Gastroesophageal sphincter (tissue), 4 donors: ENCODE results near the gene RIPOR3. TPM values are rescaled to one million over a fixed set of nuclear protein-coding genes. Genes with fewer than 3 reads are reported as not detected.

Experiments used
- ATAC-seq: fragments of 150-250 bp; one replicate; pipeline ENCODE4 v1.9.1; 2016; ENCODE audit warnings: mild to moderate bottlenecking, moderate library complexity
- H3K27ac ChIP-seq, 4 donors: fragments of 200-600 bp; sonication (generic) in 3 of 4; 1 replicate in 3 of 4; 2 replicates in 1 of 4; pipeline ENCODE4 v1.5.1; 2016 to 2019
- H3K27me3 ChIP-seq: fragments of 200-600 bp; sonication (generic); one replicate; pipeline ENCODE4 v1.5.1; 2019
- H3K36me3 ChIP-seq, 2 donors: fragments of 200-600 bp; sonication (generic); one replicate each; pipeline ENCODE4 v1.5.1; 2019; ENCODE audit warnings: control low read depth in 1 of 2
- H3K4me1 ChIP-seq, 3 donors: fragments of 200-600 bp; sonication (generic); 1 replicate in 2 of 3; 2 replicates in 1 of 3; pipeline ENCODE4 v1.5.1; 2016 to 2019; ENCODE audit warnings: control low read depth in 2 of 3
- H3K4me3 ChIP-seq, 2 donors: fragments of 200-600 bp; sonication (generic); one replicate each; pipeline ENCODE4 v1.5.1; 2019; ENCODE audit warnings: mild to moderate bottlenecking in 1 of 2, moderate library complexity in 1 of 2
- H3K9me3 ChIP-seq, 3 donors: fragments of 200-600 bp; sonication (generic); one replicate each; pipeline ENCODE4 v1.5.1; 2017 to 2019; ENCODE audit warnings: control low read depth in 2 of 3
- EP300 ChIP-seq: sonication (generic); formaldehyde crosslinking; IDR thresholded peaks from one replicate; pipeline ENCODE4 v1.6.1; 2017; ENCODE audit warnings: antibody characterized with exemption, mild to moderate bottlenecking
- POLR2A ChIP-seq, 2 donors: fragments of 450-650 bp; IDR thresholded peaks; one replicate each; pipeline ENCODE4 v1.6.1; 2017; ENCODE audit warnings: antibody characterized with exemption in 2 of 2, mild to moderate bottlenecking in 2 of 2, moderate library complexity in 1 of 2
- POLR2AphosphoS5 ChIP-seq: sonication (generic); formaldehyde crosslinking; IDR thresholded peaks from one replicate; pipeline ENCODE4 v1.6.1; 2017; ENCODE audit warnings: antibody characterized with exemption
- WGBS, 2 donors: methylation state at CpG; one replicate each; pipeline ENCODE4 v1.1.5; 2018; ENCODE audit warnings: low coverage in 1 of 2; 5-methylcytosine and 5-hydroxymethylcytosine counted together
- total RNA-seq, 4 donors: library from RNA; depleted of rRNA; stranded (reverse); fragments of >200 nt; gene quantifications; one replicate each; pipeline ENCODE4 v1.1.0, GENCODE V29; 2016
- TF ChIP-seq, protein P1 (sequence below), 4 experiments: fragments of 200-600 bp in 2 of 4; fragments of 450-650 bp in 2 of 4; sonication (generic) in 1 of 4; IDR thresholded peaks; one replicate each; pipeline ENCODE4 v1.5.1; 2017 to 2019; ENCODE audit warnings: antibody characterized with exemption in 4 of 4, mild to moderate bottlenecking in 2 of 4, moderate library complexity in 2 of 4

Gene RIPOR3
- total RNA-seq, 4 donors from 2014 or later, result 8.2 to 24.1 (median 12.9) TPM

DNA sequence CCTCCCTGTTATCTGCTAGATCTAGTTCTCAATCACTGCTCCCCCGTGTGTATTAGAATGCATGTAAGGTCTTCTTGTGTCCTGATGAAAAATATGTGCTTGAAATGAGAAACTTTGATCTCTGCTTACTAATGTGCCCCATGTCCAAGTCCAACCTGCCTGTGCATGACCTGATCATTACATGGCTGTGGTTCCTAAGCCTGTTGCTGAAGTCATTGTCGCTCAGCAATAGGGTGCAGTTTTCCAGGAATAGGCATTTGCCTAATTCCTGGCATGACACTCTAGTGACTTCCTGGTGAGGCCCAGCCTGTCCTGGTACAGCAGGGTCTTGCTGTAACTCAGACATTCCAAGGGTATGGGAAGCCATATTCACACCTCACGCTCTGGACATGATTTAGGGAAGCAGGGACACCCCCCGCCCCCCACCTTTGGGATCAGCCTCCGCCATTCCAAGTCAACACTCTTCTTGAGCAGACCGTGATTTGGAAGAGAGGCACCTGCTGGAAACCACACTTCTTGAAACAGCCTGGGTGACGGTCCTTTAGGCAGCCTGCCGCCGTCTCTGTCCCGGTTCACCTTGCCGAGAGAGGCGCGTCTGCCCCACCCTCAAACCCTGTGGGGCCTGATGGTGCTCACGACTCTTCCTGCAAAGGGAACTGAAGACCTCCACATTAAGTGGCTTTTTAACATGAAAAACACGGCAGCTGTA is 107.7 kb downstream of the RIPOR3 start:
- 67 to 75% methylated on average over 1 to 5 of the region's 15 CpGs for WGBS, 2 donors
- TF ChIP-seq POLR2AphosphoS5 (no peak), EP300 (no peak), POLR2A (IDR thresholded peaks at IDR 0.05) (no peak)
- TF ChIP-seq, protein P1, sequence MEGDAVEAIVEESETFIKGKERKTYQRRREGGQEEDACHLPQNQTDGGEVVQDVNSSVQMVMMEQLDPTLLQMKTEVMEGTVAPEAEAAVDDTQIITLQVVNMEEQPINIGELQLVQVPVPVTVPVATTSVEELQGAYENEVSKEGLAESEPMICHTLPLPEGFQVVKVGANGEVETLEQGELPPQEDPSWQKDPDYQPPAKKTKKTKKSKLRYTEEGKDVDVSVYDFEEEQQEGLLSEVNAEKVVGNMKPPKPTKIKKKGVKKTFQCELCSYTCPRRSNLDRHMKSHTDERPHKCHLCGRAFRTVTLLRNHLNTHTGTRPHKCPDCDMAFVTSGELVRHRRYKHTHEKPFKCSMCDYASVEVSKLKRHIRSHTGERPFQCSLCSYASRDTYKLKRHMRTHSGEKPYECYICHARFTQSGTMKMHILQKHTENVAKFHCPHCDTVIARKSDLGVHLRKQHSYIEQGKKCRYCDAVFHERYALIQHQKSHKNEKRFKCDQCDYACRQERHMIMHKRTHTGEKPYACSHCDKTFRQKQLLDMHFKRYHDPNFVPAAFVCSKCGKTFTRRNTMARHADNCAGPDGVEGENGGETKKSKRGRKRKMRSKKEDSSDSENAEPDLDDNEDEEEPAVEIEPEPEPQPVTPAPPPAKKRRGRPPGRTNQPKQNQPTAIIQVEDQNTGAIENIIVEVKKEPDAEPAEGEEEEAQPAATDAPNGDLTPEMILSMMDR (IDR thresholded peaks at IDR 0.05), result no peak
- Histone ChIP-seq H3K27me3 (no peaks in the 10 kb centered on the region), H3K4me1 (peaks cover 0 to 21% (median 0%) of the 10 kb centered on the region in 3 donors), H3K27ac (no peak overlapping the region), H3K9me3 (no peaks in the 10 kb centered on the region), H3K4me3 (no peak overlapping the region), H3K36me3 (peaks cover 0 to 97% of the 10 kb centered on the region in 2 donors)
- ATAC-seq, result no peak

GRCh38 chr20:50582591-50583234 is 108.6 kb downstream of the RIPOR3 start:
- Histone ChIP-seq H3K9me3 (no peaks in the 10 kb centered on the region), H3K36me3 (peaks cover 0 to 100% of the 10 kb centered on the region in 2 donors), H3K4me3 (no peak overlapping the region), H3K4me1 (peaks cover 0 to 16% (median 0%) of the 10 kb centered on the region in 3 donors), H3K27ac (no peak overlapping the region), H3K27me3 (no peaks in the 10 kb centered on the region)
- ATAC-seq, result no peak
- WGBS, 2 donors, result 87 to 90% methylated on average over 16 to 22 of the region's 26 CpGs
- TF ChIP-seq EP300, result no peak
- TF ChIP-seq, protein P1 (IDR thresholded peaks at IDR 0.05), result no peak

GRCh38 chr20:50582092-50582491 is 109.2 kb downstream of the RIPOR3 start:
- no peaks in the 10 kb centered on the region for H3K27me3 ChIP-seq
- TF ChIP-seq EP300 (no peak), POLR2A (IDR thresholded peaks at IDR 0.05) (no peak), POLR2AphosphoS5 (no peak)
- TF ChIP-seq, protein P1 (IDR thresholded peaks at IDR 0.05), result no peak
- H3K4me3 ChIP-seq, result no peak overlapping the region
- H3K27ac ChIP-seq, result no peak overlapping the region
- 53 to 81% methylated on average over 3 to 5 of the region's 6 CpGs for WGBS, 2 donors
- no peaks in the 10 kb centered on the region for H3K9me3 ChIP-seq
- ATAC-seq, result no peak
- peaks cover 0 to 100% of the 10 kb centered on the region in 2 donors for H3K36me3 ChIP-seq
- peaks cover 0 to 18% (median 0%) of the 10 kb centered on the region in 3 donors for H3K4me1 ChIP-seq

DNA sequence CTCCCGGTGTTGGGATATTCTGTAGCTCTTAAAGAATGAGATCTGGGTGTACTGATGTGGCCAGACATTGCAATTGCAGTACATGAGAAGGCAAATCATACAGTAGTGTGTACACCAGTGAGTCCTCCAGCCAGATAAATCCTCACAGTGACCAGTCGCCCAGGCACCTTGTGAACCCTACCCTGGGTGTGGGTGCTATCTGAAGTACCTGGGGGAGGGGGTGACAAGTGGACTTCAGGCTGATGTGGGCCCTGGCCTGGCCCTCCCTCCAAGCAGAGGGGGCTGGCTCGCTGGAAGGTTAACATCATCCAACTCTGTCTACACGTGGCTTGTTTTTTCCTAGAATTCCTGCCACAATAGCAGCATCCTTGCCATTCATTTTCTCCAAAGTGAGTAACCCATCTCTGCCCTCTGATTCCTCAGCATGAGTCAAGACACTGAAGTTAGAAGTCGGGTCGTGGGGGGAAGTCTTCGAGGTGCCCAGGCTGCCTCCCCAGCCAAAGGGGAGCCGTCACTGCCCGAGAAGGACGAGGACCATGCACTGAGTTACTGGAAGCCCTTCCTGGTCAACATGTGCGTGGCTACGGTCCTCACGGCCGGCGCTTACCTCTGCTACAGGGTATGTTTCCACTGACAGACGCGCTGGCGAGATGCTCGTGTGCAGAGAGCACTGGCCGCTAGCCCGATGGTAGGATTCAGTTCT is 110.3 kb downstream of the RIPOR3 start:
- no peak for TF ChIP-seq POLR2A (IDR thresholded peaks at IDR 0.05)
- TF ChIP-seq POLR2AphosphoS5, result no peak
- TF ChIP-seq, protein P1 (IDR thresholded peaks at IDR 0.05), result no peak
- no peak for TF ChIP-seq EP300
- WGBS, 2 donors, result 76% methylated on average over 2 to 7 of the region's 21 CpGs
- no peaks in the 10 kb centered on the region for H3K9me3 ChIP-seq
- no peak overlapping the region for H3K27ac ChIP-seq
- no peaks in the 10 kb centered on the region for H3K27me3 ChIP-seq
- no peak overlapping the region for H3K4me3 ChIP-seq
- H3K4me1 ChIP-seq, result peaks cover 0 to 29% (median 1%) of the 10 kb centered on the region in 3 donors
- no peak for ATAC-seq
- H3K36me3 ChIP-seq, result peaks cover 0 to 94% of the 10 kb centered on the region in 2 donors
